ENCODE measurements around the gene SLC2A4RG.

SLC2A4RG gene

DNA sequence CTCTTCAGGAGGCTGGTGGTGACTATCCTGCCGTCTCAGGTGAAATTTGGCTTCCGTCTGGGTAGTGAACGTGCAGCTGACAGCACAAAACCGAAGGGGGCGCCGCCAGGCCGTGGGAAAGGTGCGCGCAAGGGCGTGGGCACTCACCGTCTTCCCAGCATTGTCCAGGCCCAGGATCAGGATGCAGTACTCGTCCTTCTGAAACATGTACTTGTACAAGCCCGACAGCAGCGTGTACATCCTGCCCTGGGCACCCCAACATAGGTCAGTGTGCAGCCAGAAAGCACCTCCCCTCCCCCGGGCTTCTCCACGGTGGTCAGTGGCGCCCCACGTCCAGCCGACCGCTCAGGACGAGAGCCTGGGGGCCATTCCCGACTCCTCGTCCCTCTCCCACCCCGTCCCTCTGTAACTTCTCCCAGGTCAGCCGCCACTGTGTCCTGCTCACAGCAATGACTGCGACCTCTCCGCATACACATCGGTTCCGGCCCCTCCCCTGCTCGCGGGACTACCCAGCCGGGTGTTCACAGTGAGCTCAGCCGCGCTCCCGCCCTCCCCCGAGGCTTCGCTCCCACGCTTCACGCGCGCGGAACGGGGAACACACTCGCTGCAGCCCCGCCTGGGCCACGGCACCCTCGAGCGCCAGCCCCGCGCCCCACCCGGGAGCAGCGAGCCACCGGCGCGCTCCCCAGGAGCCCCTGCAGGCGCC lies 32.6 kb upstream of the SLC2A4RG start:
- TF ChIP-seq, protein P1, sequence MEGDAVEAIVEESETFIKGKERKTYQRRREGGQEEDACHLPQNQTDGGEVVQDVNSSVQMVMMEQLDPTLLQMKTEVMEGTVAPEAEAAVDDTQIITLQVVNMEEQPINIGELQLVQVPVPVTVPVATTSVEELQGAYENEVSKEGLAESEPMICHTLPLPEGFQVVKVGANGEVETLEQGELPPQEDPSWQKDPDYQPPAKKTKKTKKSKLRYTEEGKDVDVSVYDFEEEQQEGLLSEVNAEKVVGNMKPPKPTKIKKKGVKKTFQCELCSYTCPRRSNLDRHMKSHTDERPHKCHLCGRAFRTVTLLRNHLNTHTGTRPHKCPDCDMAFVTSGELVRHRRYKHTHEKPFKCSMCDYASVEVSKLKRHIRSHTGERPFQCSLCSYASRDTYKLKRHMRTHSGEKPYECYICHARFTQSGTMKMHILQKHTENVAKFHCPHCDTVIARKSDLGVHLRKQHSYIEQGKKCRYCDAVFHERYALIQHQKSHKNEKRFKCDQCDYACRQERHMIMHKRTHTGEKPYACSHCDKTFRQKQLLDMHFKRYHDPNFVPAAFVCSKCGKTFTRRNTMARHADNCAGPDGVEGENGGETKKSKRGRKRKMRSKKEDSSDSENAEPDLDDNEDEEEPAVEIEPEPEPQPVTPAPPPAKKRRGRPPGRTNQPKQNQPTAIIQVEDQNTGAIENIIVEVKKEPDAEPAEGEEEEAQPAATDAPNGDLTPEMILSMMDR (conservative IDR thresholded peaks at IDR 0.05; ENCODE audit: low read depth) = peak; percentile 64
- peak overlapping the region; percentile 97 for H3K27ac ChIP-seq
- DNase-seq (ENCODE audit: low spot score) = peak; percentile 74
- ChIA-PET POLR2A (ENCODE audit: low non-redundant PET) (interaction anchor here (0.6 to 1.7 kb wide), 6 partner anchors 11 to 158 kb away, joined by 4 to 7 read pairs (median 6); partner anchors contain the start of genes TNFRSF6B and TPD52L2), CTCF (interaction anchor here (0.6 to 2.7 kb wide), 13 partner anchors 10 to 291 kb away, joined by 3 to 8 read pairs (median 4); partner anchors contain the start of genes ABHD16B, PTK6 and TNFRSF6B)

DNA sequence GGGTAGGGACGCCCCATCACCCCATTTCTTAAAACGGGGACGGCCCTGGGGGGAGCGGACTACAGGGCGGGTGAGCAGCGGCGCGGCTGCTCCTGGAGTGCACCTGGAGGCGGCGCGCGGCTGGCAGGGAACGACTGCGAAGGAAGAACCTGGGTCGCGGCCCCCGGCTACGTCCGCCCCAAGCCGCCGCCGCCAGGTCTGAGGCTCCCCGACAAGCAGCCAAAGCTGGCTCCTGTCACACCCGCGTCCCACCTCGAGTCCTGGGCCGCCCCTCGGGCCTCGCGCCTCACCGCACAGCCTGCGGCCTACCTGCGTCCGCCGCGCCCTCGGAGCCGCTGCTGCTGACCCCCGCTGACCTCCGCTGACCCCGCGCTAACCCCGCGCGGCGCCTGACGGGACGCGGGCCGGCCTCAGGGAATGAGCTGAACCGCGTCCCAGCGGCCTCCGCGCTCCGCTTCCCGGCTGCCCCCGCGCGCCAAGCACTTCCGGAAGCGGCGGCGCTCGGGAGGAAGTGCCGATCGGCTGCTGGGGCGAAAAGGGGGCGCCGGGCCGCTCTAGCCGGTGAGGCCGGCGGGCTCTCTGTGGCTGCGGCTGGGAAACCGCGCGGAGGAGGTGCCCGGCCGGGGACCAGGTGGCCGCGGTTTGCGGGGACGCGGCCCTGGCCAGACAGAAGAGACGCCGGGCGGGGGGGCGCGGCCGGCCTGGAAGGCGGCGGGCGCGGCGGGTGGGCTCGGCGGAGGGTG lies 31.8 kb upstream of the SLC2A4RG start, which contains the start of the genes ARFRP1 and ZGPAT:
Gene ARFRP1, minus strand, starts transcription at position 419 of the 743 bp plus-strand sequence. CDS start 885 bp downstream, outside the sequence.
Gene ZGPAT, plus strand, starts transcription at position 482 of the 743 bp plus-strand sequence. CDS start 542 bp downstream, outside the sequence.
- peak within 1 kb of the TSS; percentile 97 for H3K27ac ChIP-seq
- ChIA-PET CTCF (interaction anchor here (0.6 to 2.7 kb wide), 7 partner anchors 14 to 267 kb away, joined by 3 to 8 read pairs (median 4); partner anchors contain the start of gene ABHD16B), POLR2A (ENCODE audit: low non-redundant PET) (interaction anchor here (0.6 to 1.7 kb wide), 6 partner anchors 11 to 249 kb away, joined by 3 to 7 read pairs (median 4); partner anchors contain the start of genes TNFRSF6B, TPD52L2 and UCKL1)
- DNase-seq (ENCODE audit: low spot score) = peak; percentile 87
- TF ChIP-seq, protein P1 (conservative IDR thresholded peaks at IDR 0.05; ENCODE audit: low read depth) = no peak

DNA sequence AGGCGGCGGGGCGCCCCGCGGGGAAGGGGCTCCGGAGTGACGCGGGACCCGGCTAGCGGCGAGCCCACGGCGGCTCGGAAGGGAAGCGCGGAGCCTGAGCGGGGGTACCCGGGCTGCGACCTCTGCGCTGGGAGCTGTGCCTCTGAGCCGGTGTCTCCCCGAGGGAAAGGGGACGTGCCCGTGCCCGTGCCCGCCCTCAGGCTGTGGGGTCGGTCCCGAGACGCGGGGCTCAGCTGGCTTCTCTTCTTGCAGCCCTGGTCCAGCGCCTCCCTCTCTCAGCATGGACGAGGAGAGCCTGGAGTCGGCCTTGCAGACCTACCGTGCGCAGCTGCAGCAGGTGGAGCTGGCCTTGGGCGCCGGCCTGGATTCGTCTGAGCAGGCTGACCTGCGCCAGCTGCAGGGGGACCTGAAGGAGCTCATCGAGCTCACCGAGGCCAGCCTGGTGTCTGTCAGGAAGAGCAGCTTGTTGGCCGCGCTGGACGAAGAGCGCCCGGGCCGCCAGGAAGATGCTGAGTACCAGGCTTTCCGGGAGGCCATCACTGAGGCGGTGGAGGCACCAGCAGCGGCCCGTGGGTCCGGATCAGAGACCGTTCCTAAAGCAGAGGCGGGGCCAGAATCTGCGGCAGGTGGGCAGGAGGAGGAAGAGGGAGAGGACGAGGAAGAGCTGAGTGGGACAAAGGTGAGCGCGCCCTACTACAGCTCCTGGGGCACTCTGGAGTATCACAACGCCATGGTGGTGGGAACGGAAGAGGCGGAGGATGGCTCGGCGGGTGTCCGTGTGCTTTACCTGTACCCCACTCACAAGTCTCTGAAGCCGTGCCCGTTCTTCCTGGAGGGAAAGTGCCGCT lies 31.1 kb upstream of the SLC2A4RG start:
- TF ChIP-seq, protein P1 (conservative IDR thresholded peaks at IDR 0.05; ENCODE audit: low read depth) = no peak
- no peak for DNase-seq (ENCODE audit: low spot score)
- H3K27ac ChIP-seq = peak overlapping the region; percentile 97
- CTCF ChIA-PET = interaction anchor here (0.6 to 2.7 kb wide), 4 partner anchors 14 to 265 kb away, joined by 3 to 8 read pairs (median 5); no protein-coding TSS in a partner anchor
- POLR2A ChIA-PET (ENCODE audit: low non-redundant PET) = interaction anchor here (0.8 to 1.7 kb wide), 3 partner anchors 32 to 248 kb away, joined by 3 to 6 read pairs (median 5); partner anchors contain the start of gene UCKL1

DNA sequence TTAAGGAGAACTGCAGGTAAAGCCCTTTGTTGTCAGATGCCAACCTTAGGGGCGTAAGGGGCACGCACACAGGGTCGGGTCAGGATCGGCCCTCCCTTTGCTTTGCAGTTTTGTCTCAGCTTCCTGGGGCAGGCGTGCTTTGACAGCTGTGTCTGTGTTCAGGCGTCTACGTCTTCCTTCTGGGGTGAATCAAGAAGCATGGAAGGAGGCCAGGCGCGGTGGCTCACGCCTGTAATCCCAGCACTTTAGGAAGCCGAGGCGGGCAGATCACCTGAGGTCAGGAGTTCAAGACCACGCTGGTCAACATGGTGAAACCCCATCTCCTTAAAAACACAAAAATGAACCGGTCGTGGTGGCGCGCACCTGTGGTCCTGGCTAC lies 30.4 kb upstream of the SLC2A4RG start:
- H3K27ac ChIP-seq = peak overlapping the region; percentile 97
- CTCF ChIA-PET = interaction anchor here (1.9 kb wide), 1 partner anchor 265 kb away, joined by 7 read pairs; no protein-coding TSS in a partner anchor
- POLR2A ChIA-PET (ENCODE audit: low non-redundant PET) = interaction anchor here (1.1 kb wide), 1 partner anchor 26 kb away, joined by 3 read pairs; no protein-coding TSS in a partner anchor
- TF ChIP-seq, protein P1 (conservative IDR thresholded peaks at IDR 0.05; ENCODE audit: low read depth) = no peak
- no peak for DNase-seq (ENCODE audit: low spot score)

DNA sequence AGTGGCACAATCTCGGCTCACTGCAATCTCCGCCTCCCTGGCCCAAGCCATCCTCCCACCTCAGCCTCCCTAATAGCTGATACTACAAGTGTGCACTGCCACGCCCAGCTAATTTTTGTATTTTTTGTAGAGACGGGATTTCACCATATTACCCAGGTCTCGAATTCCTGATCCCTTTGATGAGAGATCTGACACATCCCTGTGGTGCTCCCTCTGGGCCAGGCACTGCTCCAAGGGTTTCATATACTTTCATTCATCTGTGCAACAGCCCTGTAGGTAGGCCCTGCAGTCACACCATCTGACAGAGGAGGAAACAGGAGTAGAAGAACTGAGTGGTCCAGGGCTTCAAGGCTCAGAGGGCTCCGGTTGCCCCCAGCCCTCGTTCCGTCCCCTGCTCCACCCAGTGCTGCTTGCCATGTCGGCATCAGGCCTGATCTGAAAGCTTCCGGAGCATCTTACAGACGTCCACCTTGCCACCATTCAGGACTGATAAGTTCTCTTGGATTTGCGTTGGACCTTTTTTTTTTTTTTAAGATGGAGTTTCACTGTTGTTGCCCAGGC lies 28.4 kb upstream of the SLC2A4RG start:
- ChIA-PET POLR2A (ENCODE audit: low non-redundant PET) (interaction anchor here (0.6 to 0.7 kb wide), 3 partner anchors 23 to 348 kb away, joined by 4 to 5 read pairs (median 4); no protein-coding TSS in a partner anchor), CTCF (no interaction called here)
- TF ChIP-seq, protein P1 (conservative IDR thresholded peaks at IDR 0.05; ENCODE audit: low read depth) = no peak
- DNase-seq (ENCODE audit: low spot score) = no peak
- H3K27ac ChIP-seq = 0 out of 2 replicates have a peak overlapping the region, but pooled peaks have one; percentile 0

Measured in RWPE1 (cell line).